PC-9 (cell line): ENCODE results near the gene ALOX12. TPM values are rescaled to one million over a fixed set of nuclear protein-coding genes. Genes with fewer than 3 reads are reported as not detected.

Experiments
- BruUV-seq: library from RNA; stranded (reverse); fragments of 400-500 nt; replicated peaks from 2 replicates; lab custom pipeline; 2021; lab: Mats Ljungman, UMichigan
- CTCF ChIA-PET: fragments of 300-600 bp; sonication (Branson Sonifier 250); formaldehyde crosslinking; loops from one replicate; lab custom pipeline; 2022; ENCODE audit warnings: antibody characterized with exemption; lab: Charles Lee
- POLR2A ChIA-PET: fragments of 300-600 bp; sonication (Branson Sonifier 250); formaldehyde crosslinking; loops from one replicate; lab custom pipeline; 2022; ENCODE audit warnings: antibody characterized with exemption; ENCODE audit not compliant: unreplicated experiment; lab: Charles Lee
- DNase-seq, 2 experiments: peaks; one replicate each; pipeline versions ENCODE4 v3.0.0 to v3.0.0-alpha.2; 2015 to 2022; ENCODE audit warnings: mixed read lengths in 1 of 2
- H2AFZ ChIP-seq: fragments of 200-600 bp; sonication (generic); 2 replicates; pipeline ENCODE4 v1.8.1; 2017; ENCODE audit warnings: antibody characterized with exemption
- H3F3A ChIP-seq: fragments of 200-600 bp; sonication (generic); 2 replicates; pipeline ENCODE4 v1.8.1; 2017; ENCODE audit warnings: antibody characterized with exemption, mild to moderate bottlenecking, low read depth; ENCODE audit not compliant: insufficient read depth
- H3K27ac ChIP-seq: fragments of 200-600 bp; sonication (generic); 2 replicates; pipeline ENCODE4 v1.6.1; 2016; ENCODE audit warnings: mixed run types
- H3K27me3 ChIP-seq: fragments of 200-600 bp; sonication (generic); 2 replicates; pipeline ENCODE4 v1.6.1; 2016; ENCODE audit warnings: low read depth, mixed run types; ENCODE audit not compliant: insufficient read depth
- H3K36me3 ChIP-seq: fragments of 200-600 bp; sonication (generic); 2 replicates; pipeline ENCODE4 v1.6.1; 2016; ENCODE audit warnings: low read depth, mixed run types
- H3K4me1 ChIP-seq: fragments of 200-600 bp; sonication (generic); replicated peaks from 2 replicates; pipeline ENCODE4 v1.6.1; 2016; ENCODE audit warnings: mixed run types; ENCODE audit not compliant: insufficient read depth
- H3K4me2 ChIP-seq: fragments of 200-600 bp; sonication (generic); 2 replicates; pipeline ENCODE4 v1.6.1; 2017; ENCODE audit warnings: mixed run types
- H3K4me3 ChIP-seq: fragments of 200-600 bp; sonication (generic); 2 replicates; pipeline ENCODE4 v1.6.1; 2016; ENCODE audit warnings: mixed run types
- H3K79me2 ChIP-seq: fragments of 200-600 bp; sonication (generic); 2 replicates; pipeline ENCODE4 v1.6.1; 2017; ENCODE audit warnings: low read depth, mixed run types
- H3K9me2 ChIP-seq: fragments of 200-600 bp; sonication (generic); 2 replicates; pipeline ENCODE4 v1.8.1; 2017; ENCODE audit warnings: mild to moderate bottlenecking; ENCODE audit not compliant: insufficient read depth
- H3K9me3 ChIP-seq: fragments of 200-600 bp; sonication (generic); 2 replicates; pipeline ENCODE4 v1.8.1; 2016; ENCODE audit warnings: low read depth; ENCODE audit not compliant: insufficient read depth
- H4K20me1 ChIP-seq: fragments of 200-600 bp; sonication (generic); 2 replicates; pipeline ENCODE4 v1.8.1; 2017; ENCODE audit not compliant: insufficient read depth
- EZH2 ChIP-seq: fragments of 200-600 bp; sonication (generic); IDR thresholded peaks from 2 replicates; pipeline ENCODE4 v1.8.0; 2017; ENCODE audit warnings: antibody characterized with exemption, low read depth
- intact Hi-C: fragments of 100-400 bp; cut with micrococcal nuclease; formaldehyde crosslinking; loops from one replicate; pipeline ENCODE4 v1.10.0; 2022; ENCODE audit not compliant: unreplicated experiment
- total RNA-seq: library from RNA; stranded (reverse); gene quantifications from 2 replicates; pipeline ENCODE4 v1.2.3, GENCODE V29; 2021
- TF ChIP-seq, protein P1 (sequence below): fragments of 200-600 bp; sonication (generic); conservative IDR thresholded peaks from 2 replicates; pipeline ENCODE4 v1.6.1; 2017; ENCODE audit warnings: mixed run types, antibody characterized with exemption, mild to moderate bottlenecking, moderate library complexity

The ALOX12 gene
- total RNA-seq, 1 experiment from 2014 or later: not detected

- BruUV-seq: no TSS peak
- no peaks in the 10 kb centered on the region for H3K9me3 ChIP-seq
- no peak overlapping the region for H3K4me2 ChIP-seq
- no peaks in the 10 kb centered on the region for H3K36me3 ChIP-seq
- no peak for DNase-seq
- ChIA-PET POLR2A (no interaction called here), CTCF (no interaction called here)
- no peak overlapping the region for H2AFZ ChIP-seq
- TF ChIP-seq, protein P1, sequence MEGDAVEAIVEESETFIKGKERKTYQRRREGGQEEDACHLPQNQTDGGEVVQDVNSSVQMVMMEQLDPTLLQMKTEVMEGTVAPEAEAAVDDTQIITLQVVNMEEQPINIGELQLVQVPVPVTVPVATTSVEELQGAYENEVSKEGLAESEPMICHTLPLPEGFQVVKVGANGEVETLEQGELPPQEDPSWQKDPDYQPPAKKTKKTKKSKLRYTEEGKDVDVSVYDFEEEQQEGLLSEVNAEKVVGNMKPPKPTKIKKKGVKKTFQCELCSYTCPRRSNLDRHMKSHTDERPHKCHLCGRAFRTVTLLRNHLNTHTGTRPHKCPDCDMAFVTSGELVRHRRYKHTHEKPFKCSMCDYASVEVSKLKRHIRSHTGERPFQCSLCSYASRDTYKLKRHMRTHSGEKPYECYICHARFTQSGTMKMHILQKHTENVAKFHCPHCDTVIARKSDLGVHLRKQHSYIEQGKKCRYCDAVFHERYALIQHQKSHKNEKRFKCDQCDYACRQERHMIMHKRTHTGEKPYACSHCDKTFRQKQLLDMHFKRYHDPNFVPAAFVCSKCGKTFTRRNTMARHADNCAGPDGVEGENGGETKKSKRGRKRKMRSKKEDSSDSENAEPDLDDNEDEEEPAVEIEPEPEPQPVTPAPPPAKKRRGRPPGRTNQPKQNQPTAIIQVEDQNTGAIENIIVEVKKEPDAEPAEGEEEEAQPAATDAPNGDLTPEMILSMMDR: no peak
- no peak for TF ChIP-seq EZH2
- peaks cover 14% of the 10 kb centered on the region for H3K79me2 ChIP-seq
- H3K4me1 ChIP-seq: peaks cover 10% of the 10 kb centered on the region; the same call in 1 of the 2 replicates
- intact Hi-C loops: no loop called here
- H3K27ac ChIP-seq: no peak overlapping the region
- no peaks in the 10 kb centered on the region for H3K27me3 ChIP-seq
- no peaks in the 10 kb centered on the region for H4K20me1 ChIP-seq
- no peak overlapping the region for H3K4me3 ChIP-seq
- H3F3A ChIP-seq: peaks cover 46% of the 10 kb centered on the region
- no peaks in the 10 kb centered on the region for H3K9me2 ChIP-seq
Observed at GRCh38 chr17:7017827-7018200, 22.0 kb downstream of the ALOX12 start.

- DNase-seq: no peak
Observed at GRCh38 chr17:7018331-7018964, 22.6 kb downstream of the ALOX12 start.

GRCh38 chr17:7019367-7019766, 23.5 kb downstream of the ALOX12 start:
- Histone ChIP-seq H2AFZ (peak overlapping the region; percentile 83), H3K4me2 (peak overlapping the region; percentile 89), H3K9me3 (no peaks in the 10 kb centered on the region), H3K4me3 (peak overlapping the region; percentile 49; the same call in 1 of the 2 replicates), H3K79me2 (no peaks in the 10 kb centered on the region), H3K4me1 (peaks cover 10% of the 10 kb centered on the region; the same call in 1 of the 2 replicates), H4K20me1 (no peaks in the 10 kb centered on the region), H3F3A (peaks cover 38% of the 10 kb centered on the region), H3K27ac (no peak overlapping the region), H3K27me3 (no peaks in the 10 kb centered on the region), H3K9me2 (no peaks in the 10 kb centered on the region), H3K36me3 (no peaks in the 10 kb centered on the region)
- no peak for TF ChIP-seq EZH2
- TF ChIP-seq, protein P1: no peak
- ChIA-PET POLR2A (interaction anchor here (0.7 kb wide), 1 partner anchor 16 kb away, joined by 18 read pairs; no protein-coding TSS in a partner anchor), CTCF (interaction anchor here (0.6 kb wide), 1 partner anchor 835 kb away, joined by 12 read pairs; no protein-coding TSS in a partner anchor)
- DNase-seq: no peak
- no TSS peak for BruUV-seq
- intact Hi-C loops: no loop called here

More at GRCh38 chr17:7018331-7018964, 22.6 kb downstream of the ALOX12 start:
- BruUV-seq: no TSS peak
- intact Hi-C loops: no loop called here
- H3K4me2 ChIP-seq: no peak overlapping the region
- peaks cover 10% of the 10 kb centered on the region; the same call in 1 of the 2 replicates for H3K4me1 ChIP-seq
- H3F3A ChIP-seq: peaks cover 42% of the 10 kb centered on the region
- peaks cover 8% of the 10 kb centered on the region for H3K79me2 ChIP-seq
- no peaks in the 10 kb centered on the region for H4K20me1 ChIP-seq
- no peaks in the 10 kb centered on the region for H3K9me2 ChIP-seq
- TF ChIP-seq EZH2: no peak
- H2AFZ ChIP-seq: no peak overlapping the region
- ChIA-PET CTCF (no interaction called here), POLR2A (no interaction called here)
- H3K4me3 ChIP-seq: no peak overlapping the region
- H3K36me3 ChIP-seq: no peaks in the 10 kb centered on the region
- no peak overlapping the region for H3K27ac ChIP-seq
- H3K9me3 ChIP-seq: no peaks in the 10 kb centered on the region
- H3K27me3 ChIP-seq: no peaks in the 10 kb centered on the region
